Muscle of leg (tissue), 11 donors: Measurements from ENCODE around the gene COIL. TPM values are rescaled to one million over a fixed set of nuclear protein-coding genes. Genes with fewer than 3 reads are reported as not detected.

Experiments
- DNase-seq: peaks from one replicate; pipeline ENCODE4 v3.0.0; 2013
- H3K27ac ChIP-seq: one replicate; pipeline ENCODE4 v1.5.1; 2013; ENCODE audit warnings: mild to moderate bottlenecking, low read length, control low read depth
- H3K27me3 ChIP-seq: one replicate; pipeline ENCODE4 v1.6.1; 2013; ENCODE audit warnings: low read length; ENCODE audit not compliant: control insufficient read depth, insufficient read depth
- H3K36me3 ChIP-seq: one replicate; pipeline ENCODE4 v1.6.1; 2013; ENCODE audit warnings: low read length; ENCODE audit not compliant: control insufficient read depth, insufficient read depth
- H3K4me1 ChIP-seq: one replicate; pipeline ENCODE4 v1.6.1; 2013; ENCODE audit warnings: low read length; ENCODE audit not compliant: control insufficient read depth, insufficient read depth
- H3K4me3 ChIP-seq: one replicate; pipeline ENCODE4 v1.5.1; 2013; ENCODE audit warnings: low read length, control low read depth
- H3K9me3 ChIP-seq: replicated peaks from 2 replicates; pipeline ENCODE4 v1.6.1; 2013; ENCODE audit warnings: low read depth, low read length; ENCODE audit not compliant: control insufficient read depth
- WGBS: methylation state at CpG from one replicate; pipeline ENCODE4 v1.1.5; 2013; ENCODE audit warnings: missing lambda C conversion rate; ENCODE audit not compliant: insufficient coverage; 5-methylcytosine and 5-hydroxymethylcytosine counted together
- polyA plus RNA-seq, 8 donors: library from polyadenylated mRNA; unstranded; fragments of 120-200 nt; gene quantifications; one replicate each; pipeline versions ENCODE4 v1.2.1 to v1.2.3, GENCODE V29; 2013; ENCODE audit warnings: inconsistent platforms in 1 of 8, low replicate concordance in 1 of 8; ENCODE audit not compliant: insufficient read length in 8 of 8, insufficient read depth in 1 of 8
- total RNA-seq: library from RNA; stranded (reverse); fragments of 120-200 nt; gene quantifications from one replicate; pipeline ENCODE4 v1.2.4, GENCODE V29; 2013

COIL gene
- total and polyA plus RNA-seq, 9 donors, result 13.9 to 19.1 (median 16.9) TPM

DNA sequence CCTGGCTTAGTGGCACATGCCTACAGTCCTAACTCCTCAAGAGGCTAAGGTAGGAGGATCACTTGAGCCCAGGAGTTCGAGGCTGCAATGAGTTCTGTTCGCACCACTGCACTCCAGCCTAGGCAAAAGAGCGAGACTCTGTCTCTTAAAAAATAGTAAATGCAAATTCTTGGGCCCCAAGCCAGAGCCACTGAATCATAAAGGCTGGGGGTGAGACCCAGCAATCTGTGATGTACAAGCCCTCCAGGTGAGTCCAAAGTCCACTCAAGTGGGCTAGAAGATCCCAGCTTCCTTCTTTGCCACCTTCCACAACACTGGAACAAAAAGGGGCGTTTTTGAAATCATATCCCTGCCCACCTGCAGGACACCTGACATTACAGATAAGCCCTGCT lies 63.9 kb downstream of the COIL start:
- no peaks in the 10 kb centered on the region for H3K9me3 ChIP-seq
- H3K27me3 ChIP-seq, result no peaks in the 10 kb centered on the region
- DNase-seq, result no peak
- no peak overlapping the region for H3K27ac ChIP-seq
- no peaks in the 10 kb centered on the region for H3K4me1 ChIP-seq
- WGBS, result 42% methylated on average over 2 of the region's 4 CpGs
- peaks cover 85% of the 10 kb centered on the region for H3K36me3 ChIP-seq
- H3K4me3 ChIP-seq, result no peak overlapping the region

DNA sequence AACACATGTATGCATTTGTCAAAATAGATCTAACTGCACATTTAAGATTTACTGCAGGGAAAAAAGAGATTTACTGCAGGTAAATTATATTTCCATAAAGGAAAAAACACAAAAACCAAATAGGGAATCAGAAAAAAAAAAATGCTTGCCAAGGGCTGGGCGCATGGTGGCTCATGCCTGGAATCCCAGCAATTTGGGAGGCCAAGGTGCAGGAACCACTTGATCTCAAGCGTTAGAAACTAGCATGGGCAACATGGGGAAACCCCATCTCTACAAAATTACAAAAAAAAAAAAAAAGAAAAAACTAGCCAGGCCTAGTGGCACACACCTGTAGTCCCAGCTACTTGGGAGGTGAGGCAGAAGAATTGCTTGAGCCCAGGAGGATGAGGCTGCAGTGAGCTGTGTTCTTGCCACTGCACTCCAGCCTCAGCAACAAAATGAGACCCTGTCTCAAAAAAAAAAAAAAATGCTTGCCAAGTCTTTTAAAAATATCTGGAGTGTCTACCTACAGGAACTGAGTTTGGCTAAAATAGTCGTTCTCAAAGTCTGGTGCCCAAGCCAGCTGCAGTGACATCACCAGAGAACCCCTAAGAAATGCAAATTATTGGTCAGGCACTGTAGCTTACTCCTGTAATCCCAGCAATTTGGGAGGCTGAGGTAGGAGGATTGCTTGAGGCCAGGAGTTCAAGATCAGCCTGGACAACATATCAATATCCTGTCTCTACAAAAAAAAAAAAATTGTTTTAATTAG lies 64.5 kb downstream of the COIL start:
- WGBS, result no CpG with 5 or more reads among the region's 3 CpGs
- H3K4me1 ChIP-seq, result no peaks in the 10 kb centered on the region
- no peaks in the 10 kb centered on the region for H3K9me3 ChIP-seq
- no peaks in the 10 kb centered on the region for H3K27me3 ChIP-seq
- no peak for DNase-seq
- no peak overlapping the region for H3K4me3 ChIP-seq
- peaks cover 86% of the 10 kb centered on the region for H3K36me3 ChIP-seq
- no peak overlapping the region for H3K27ac ChIP-seq

DNA sequence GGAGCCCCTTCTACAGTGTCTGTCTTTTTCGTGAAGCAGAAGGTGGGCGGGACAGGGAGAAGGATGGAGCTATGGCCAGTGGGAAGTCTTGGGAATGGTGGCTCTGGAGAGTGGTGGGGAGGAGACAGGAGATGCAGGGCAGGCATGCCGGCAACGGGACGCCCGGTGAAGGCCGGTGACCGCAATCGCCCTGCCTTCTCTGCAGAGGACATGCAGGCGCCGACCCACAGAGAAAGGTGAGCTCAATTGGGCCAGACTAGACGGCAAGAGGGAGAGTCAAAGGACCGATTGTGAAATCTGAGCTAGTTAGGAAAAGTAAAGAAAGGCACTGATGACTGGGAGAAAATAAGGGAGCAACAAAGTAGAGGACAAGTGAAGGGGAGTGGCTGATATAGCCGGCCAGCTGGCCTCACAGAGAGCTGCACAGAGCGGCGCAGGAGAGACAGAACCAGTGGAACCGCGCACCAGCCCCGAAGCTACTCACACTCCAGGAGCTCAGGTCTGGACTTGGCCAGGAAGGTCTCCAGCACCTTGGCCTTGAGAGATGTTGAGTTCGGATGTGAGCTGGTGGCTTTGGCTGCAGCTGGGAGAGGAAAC lies 65.9 kb downstream of the COIL start:
- H3K9me3 ChIP-seq, result no peaks in the 10 kb centered on the region
- H3K27ac ChIP-seq, result no peak overlapping the region
- H3K4me3 ChIP-seq, result no peak overlapping the region
- no peak for DNase-seq
- 87% methylated on average over 16 of the region's 20 CpGs for WGBS
- H3K36me3 ChIP-seq, result peaks cover 86% of the 10 kb centered on the region
- no peaks in the 10 kb centered on the region for H3K27me3 ChIP-seq
- no peaks in the 10 kb centered on the region for H3K4me1 ChIP-seq

GRCh38 chr17:56893503-56893902 lies 67.3 kb downstream of the COIL start:
- Histone ChIP-seq H3K4me1 (no peaks in the 10 kb centered on the region), H3K36me3 (peaks cover 80% of the 10 kb centered on the region), H3K27me3 (no peaks in the 10 kb centered on the region), H3K4me3 (no peak overlapping the region), H3K27ac (no peak overlapping the region), H3K9me3 (no peaks in the 10 kb centered on the region)
- no peak for DNase-seq
- 68% methylated on average over 7 of the region's 7 CpGs for WGBS

DNA sequence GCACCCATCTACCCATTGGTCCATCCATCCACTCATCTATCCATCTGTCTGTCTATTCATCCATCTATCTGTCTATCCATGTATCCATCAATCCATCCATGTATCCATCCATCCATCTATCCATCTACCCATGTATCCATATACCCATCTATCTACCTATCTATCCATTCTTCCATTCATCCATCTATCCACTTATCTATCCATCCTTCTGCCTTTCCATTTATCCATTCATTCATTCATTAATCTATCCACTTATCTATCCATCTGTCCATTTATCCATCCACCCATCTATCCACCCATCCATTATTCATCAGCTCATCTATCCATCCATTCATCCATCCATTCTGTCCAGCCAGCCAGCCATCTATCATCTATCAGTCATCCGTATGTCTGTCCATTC lies 68.5 kb downstream of the COIL start:
- no peaks in the 10 kb centered on the region for H3K27me3 ChIP-seq
- H3K27ac ChIP-seq, result no peak overlapping the region
- no peaks in the 10 kb centered on the region for H3K4me1 ChIP-seq
- H3K36me3 ChIP-seq, result peaks cover 77% of the 10 kb centered on the region
- no peak overlapping the region for H3K4me3 ChIP-seq
- 100% methylated on average over 1 of the region's 1 CpG for WGBS
- peaks cover 5% of the 10 kb centered on the region for H3K9me3 ChIP-seq
- no peak for DNase-seq

DNA sequence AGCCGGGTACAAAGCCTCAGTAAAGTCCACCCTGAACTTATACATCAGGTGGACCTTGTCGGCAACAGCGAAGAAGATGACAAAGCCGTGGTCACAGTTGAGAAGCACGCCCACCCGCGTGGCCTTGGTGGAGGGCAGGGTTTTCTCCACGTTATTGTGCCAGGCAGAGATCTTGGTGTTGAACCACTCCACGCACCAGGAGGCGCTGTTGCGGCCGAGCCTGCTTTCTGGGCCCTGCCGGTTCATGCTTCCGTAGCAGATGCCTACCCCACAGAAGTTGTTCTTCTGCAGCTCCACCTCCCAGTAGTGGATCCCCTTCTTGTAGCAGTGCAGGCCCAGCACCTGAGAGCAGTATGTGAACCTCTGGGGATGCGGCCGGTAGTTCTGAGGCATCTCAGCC lies 69.1 kb downstream of the COIL start:
- H3K9me3 ChIP-seq, result peaks cover 5% of the 10 kb centered on the region
- H3K27ac ChIP-seq, result no peak overlapping the region
- H3K36me3 ChIP-seq, result peaks cover 74% of the 10 kb centered on the region
- no peak overlapping the region for H3K4me3 ChIP-seq
- WGBS, result 74% methylated on average over 14 of the region's 16 CpGs
- H3K27me3 ChIP-seq, result no peaks in the 10 kb centered on the region
- DNase-seq, result no peak
- no peaks in the 10 kb centered on the region for H3K4me1 ChIP-seq

GRCh38 chr17:56890906-56891674 lies 69.8 kb downstream of the COIL start:
- H3K9me3 ChIP-seq, result peaks cover 5% of the 10 kb centered on the region
- no peaks in the 10 kb centered on the region for H3K4me1 ChIP-seq
- peaks cover 74% of the 10 kb centered on the region for H3K36me3 ChIP-seq
- H3K27ac ChIP-seq, result no peak overlapping the region
- WGBS, result 83% methylated on average over 1 of the region's 7 CpGs
- no peak for DNase-seq
- no peak overlapping the region for H3K4me3 ChIP-seq
- no peaks in the 10 kb centered on the region for H3K27me3 ChIP-seq

DNA sequence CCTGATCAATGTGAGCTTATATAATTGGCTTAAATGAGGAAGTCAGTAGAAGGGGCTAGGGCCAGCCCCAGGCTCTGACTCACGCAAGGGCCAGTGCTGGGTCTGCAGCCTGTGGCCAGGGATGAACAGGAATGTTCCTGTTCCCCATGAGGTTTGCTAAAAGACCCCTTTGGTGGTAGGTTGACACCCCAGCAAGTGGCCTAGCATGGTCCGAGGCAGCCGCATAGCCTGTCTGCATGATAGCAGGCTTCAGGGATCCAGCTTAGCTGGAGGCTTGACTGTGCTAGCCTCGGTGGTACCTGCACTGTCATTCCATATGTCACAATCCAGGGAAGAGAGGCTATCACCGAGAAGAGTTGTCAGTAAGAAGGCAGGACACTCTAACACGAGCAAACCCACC lies 70.5 kb downstream of the COIL start:
- no peaks in the 10 kb centered on the region for H3K27me3 ChIP-seq
- no peaks in the 10 kb centered on the region for H3K4me1 ChIP-seq
- WGBS, result 93% methylated on average over 5 of the region's 6 CpGs
- DNase-seq, result no peak
- H3K4me3 ChIP-seq, result no peak overlapping the region
- peaks cover 5% of the 10 kb centered on the region for H3K9me3 ChIP-seq
- no peak overlapping the region for H3K27ac ChIP-seq
- H3K36me3 ChIP-seq, result peaks cover 69% of the 10 kb centered on the region
